ENCODE data around the gene YWHAG.
"Not testable (repeated sequence)": the region's sequence is repeated elsewhere in the genome, so short reads cannot be mapped to it uniquely, and the experiment has no call there.

The YWHAG gene

GRCh38 chr7:76377186-76377918, 18.6 kb upstream of the YWHAG start:
- no peak for DNase-seq

GRCh38 chr7:76375251-76375650, 16.5 kb upstream of the YWHAG start:
- DNase-seq: no peak

- no peak for DNase-seq
Measured at GRCh38 chr7:76372984-76373833, 14.4 kb upstream of the YWHAG start.

- DNase-seq: no peak
Measured at GRCh38 chr7:76371396-76371795, 12.6 kb upstream of the YWHAG start.

- DNase-seq: no peak
Measured at GRCh38 chr7:76369018-76369417, 10.2 kb upstream of the YWHAG start.

- no peak for DNase-seq
Measured at GRCh38 chr7:76368190-76368589, 9.4 kb upstream of the YWHAG start.

- DNase-seq: no peak
Measured at GRCh38 chr7:76364198-76364584, 5.4 kb upstream of the YWHAG start.

- DNase-seq: not testable (repeated sequence)
Measured at GRCh38 chr7:76363754-76364153, 5.0 kb upstream of the YWHAG start.

- DNase-seq: no peak
Measured at GRCh38 chr7:76359978-76360638, 1.3 kb upstream of the YWHAG start.

- peak; percentile 83 to 99 (median 90) for DNase-seq
Measured at GRCh38 chr7:76359111-76359977, 553 bp upstream of the YWHAG start.

GRCh38 chr7:76358011-76358480, 745 bp downstream of the YWHAG start:
- DNase-seq: peak; percentile 13 to 58 (median 30)

GRCh38 chr7:76357475-76358010, 1.2 kb downstream of the YWHAG start:
- DNase-seq: no peak

GRCh38 chr7:76356823-76357222, 2.0 kb downstream of the YWHAG start:
- DNase-seq: peak in 1 of 5 experiments; percentile 22

- no peak for DNase-seq
Measured at GRCh38 chr7:76356115-76356514, 2.7 kb downstream of the YWHAG start.

- no peak for DNase-seq
Measured at GRCh38 chr7:76354981-76355730, 3.6 kb downstream of the YWHAG start.

- peak in 1 of 5 experiments; percentile 25 for DNase-seq
Measured at GRCh38 chr7:76354516-76354915, 4.3 kb downstream of the YWHAG start.

GRCh38 chr7:76353744-76354143, 5.0 kb downstream of the YWHAG start:
- DNase-seq: no peak

GRCh38 chr7:76352193-76352592, 6.6 kb downstream of the YWHAG start:
- DNase-seq: no peak

GRCh38 chr7:76351372-76351771, 7.4 kb downstream of the YWHAG start:
- no peak for DNase-seq

GRCh38 chr7:76349313-76349885, 9.4 kb downstream of the YWHAG start:
- DNase-seq: no peak

GRCh38 chr7:76347710-76348109, 11.1 kb downstream of the YWHAG start:
- DNase-seq: no peak

Measured in T-helper 2 cell (primary cell).